Astrocyte (in vitro differentiated cells and primary cell): ENCODE data around the gene NRG2.

ENCODE experiments used
- EZH2 ChIP-seq: IDR thresholded peaks from 2 replicates; pipeline ENCODE4 v1.6.1; 2012; ENCODE audit warnings: mild to moderate bottlenecking, low read length, inconsistent platforms; ENCODE audit not compliant: insufficient read depth
- TF ChIP-seq, protein P1 (sequence below): IDR thresholded peaks from 2 replicates; pipeline ENCODE4 v1.5.1; 2011; ENCODE audit warnings: low read depth, mild to moderate bottlenecking, inconsistent platforms, low read length, moderate library complexity; ENCODE audit not compliant: insufficient read depth

DNA sequence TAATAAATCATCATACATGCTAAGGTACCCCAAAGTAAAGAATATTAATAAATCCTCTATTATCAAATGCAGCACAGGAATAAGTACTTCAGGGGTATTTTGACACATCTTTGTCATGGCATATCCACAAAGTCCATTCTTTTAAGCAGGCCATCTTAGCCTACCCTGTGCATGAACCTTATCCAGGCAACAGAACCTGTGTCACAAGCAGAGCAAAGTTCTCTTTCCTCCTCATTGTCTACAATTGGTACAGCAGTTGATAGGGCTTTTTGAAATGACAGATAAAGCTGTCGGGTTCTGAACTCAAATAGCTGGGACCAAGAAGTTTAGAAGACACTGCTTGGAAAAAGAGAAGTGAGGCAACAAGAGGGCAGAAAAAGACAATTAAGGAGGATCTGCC is 40.0 kb upstream of the NRG2 start:
- no peak for TF ChIP-seq EZH2
- TF ChIP-seq, protein P1, sequence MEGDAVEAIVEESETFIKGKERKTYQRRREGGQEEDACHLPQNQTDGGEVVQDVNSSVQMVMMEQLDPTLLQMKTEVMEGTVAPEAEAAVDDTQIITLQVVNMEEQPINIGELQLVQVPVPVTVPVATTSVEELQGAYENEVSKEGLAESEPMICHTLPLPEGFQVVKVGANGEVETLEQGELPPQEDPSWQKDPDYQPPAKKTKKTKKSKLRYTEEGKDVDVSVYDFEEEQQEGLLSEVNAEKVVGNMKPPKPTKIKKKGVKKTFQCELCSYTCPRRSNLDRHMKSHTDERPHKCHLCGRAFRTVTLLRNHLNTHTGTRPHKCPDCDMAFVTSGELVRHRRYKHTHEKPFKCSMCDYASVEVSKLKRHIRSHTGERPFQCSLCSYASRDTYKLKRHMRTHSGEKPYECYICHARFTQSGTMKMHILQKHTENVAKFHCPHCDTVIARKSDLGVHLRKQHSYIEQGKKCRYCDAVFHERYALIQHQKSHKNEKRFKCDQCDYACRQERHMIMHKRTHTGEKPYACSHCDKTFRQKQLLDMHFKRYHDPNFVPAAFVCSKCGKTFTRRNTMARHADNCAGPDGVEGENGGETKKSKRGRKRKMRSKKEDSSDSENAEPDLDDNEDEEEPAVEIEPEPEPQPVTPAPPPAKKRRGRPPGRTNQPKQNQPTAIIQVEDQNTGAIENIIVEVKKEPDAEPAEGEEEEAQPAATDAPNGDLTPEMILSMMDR, result no peak
